ENCODE data around the gene LBX1.

The LBX1 gene

GRCh38 chr10:101224060-101224909 lies 5.0 kb downstream of the LBX1 start:
- TF ChIP-seq CTCF (IDR thresholded peaks at IDR 0.05; ENCODE audit: insufficient read depth, missing control alignments), result no peak
- FAIRE-seq, result no peak
- DNase-seq (ENCODE audit: insufficient read length, low spot score), result no peak

- DNase-seq (ENCODE audit: insufficient read length, low spot score), result no peak
- TF ChIP-seq CTCF (IDR thresholded peaks at IDR 0.05; ENCODE audit: insufficient read depth, missing control alignments), result no peak
- FAIRE-seq, result no peak
Measured at GRCh38 chr10:101223274-101224059, 5.8 kb downstream of the LBX1 start.

GRCh38 chr10:101222683-101223273 lies 6.5 kb downstream of the LBX1 start:
- DNase-seq (ENCODE audit: insufficient read length, low spot score) (no peak), FAIRE-seq (no peak)
- no peak for TF ChIP-seq CTCF (IDR thresholded peaks at IDR 0.05; ENCODE audit: insufficient read depth, missing control alignments)

- TF ChIP-seq CTCF (IDR thresholded peaks at IDR 0.05; ENCODE audit: insufficient read depth, missing control alignments), result no peak
- DNase-seq (ENCODE audit: insufficient read length, low spot score) (no peak), FAIRE-seq (no peak)
Measured at GRCh38 chr10:101221963-101222531, 7.2 kb downstream of the LBX1 start.

GRCh38 chr10:101221549-101221948 lies 7.7 kb downstream of the LBX1 start:
- FAIRE-seq, result no peak
- DNase-seq (ENCODE audit: insufficient read length, low spot score), result no peak
- no peak for TF ChIP-seq CTCF (IDR thresholded peaks at IDR 0.05; ENCODE audit: insufficient read depth, missing control alignments)

GRCh38 chr10:101219946-101220451 lies 9.3 kb downstream of the LBX1 start:
- no peak for FAIRE-seq
- TF ChIP-seq CTCF (IDR thresholded peaks at IDR 0.05; ENCODE audit: insufficient read depth, missing control alignments), result no peak
- no peak for DNase-seq (ENCODE audit: insufficient read length, low spot score)
